Fibroblast of skin of back (primary cell): ENCODE results near the gene PNMA8A.
A peak's percentile ranks its signal among the peaks of the same experiment; 100 is the strongest.

Experiments
- DNase-seq: peaks from one replicate; pipeline ENCODE4 v3.0.0-alpha.2; 2013

Gene PNMA8A

GRCh38 chr19:46491975-46492682 is 20.8 kb upstream of the PNMA8A start:
- DNase-seq = no peak

GRCh38 chr19:46490774-46491173 is 19.4 kb upstream of the PNMA8A start:
- no peak for DNase-seq

GRCh38 chr19:46489445-46490272 is 18.3 kb upstream of the PNMA8A start:
- DNase-seq = peak; percentile 87

GRCh38 chr19:46488551-46488950 is 17.2 kb upstream of the PNMA8A start:
- DNase-seq = no peak

- DNase-seq = peak; percentile 64
Measured at GRCh38 chr19:46487802-46488445, 16.6 kb upstream of the PNMA8A start.

- DNase-seq = no peak
Measured at GRCh38 chr19:46487178-46487801, 15.9 kb upstream of the PNMA8A start.

GRCh38 chr19:46486358-46486757 is 15.0 kb upstream of the PNMA8A start:
- no peak for DNase-seq

- no peak for DNase-seq
Measured at GRCh38 chr19:46484656-46485055, 13.3 kb upstream of the PNMA8A start.

GRCh38 chr19:46482631-46483030 is 11.3 kb upstream of the PNMA8A start:
- DNase-seq = peak; percentile 66

GRCh38 chr19:46481947-46482346 is 10.6 kb upstream of the PNMA8A start:
- DNase-seq = no peak

- no peak for DNase-seq
Measured at GRCh38 chr19:46481223-46481848, 10.0 kb upstream of the PNMA8A start.

GRCh38 chr19:46480415-46480814 is 9.1 kb upstream of the PNMA8A start:
- peak; percentile 77 for DNase-seq

GRCh38 chr19:46478356-46478986 is 7.1 kb upstream of the PNMA8A start:
- DNase-seq = peak; percentile 70

- DNase-seq = peak; percentile 69
Measured at GRCh38 chr19:46475986-46476385, 4.6 kb upstream of the PNMA8A start.

- no peak for DNase-seq
Measured at GRCh38 chr19:46474211-46474610, 2.8 kb upstream of the PNMA8A start.

- DNase-seq = no peak
Measured at GRCh38 chr19:46472592-46472991, 1.2 kb upstream of the PNMA8A start.

- no peak for DNase-seq
Measured at GRCh38 chr19:46471811-46472543, 614 bp upstream of the PNMA8A start.

- no peak for DNase-seq
Measured at GRCh38 chr19:46470376-46470775, 987 bp downstream of the PNMA8A start.

GRCh38 chr19:46469541-46470185 is 1.7 kb downstream of the PNMA8A start:
- DNase-seq = no peak

- peak; percentile 88 for DNase-seq
Measured at GRCh38 chr19:46466536-46467196, 4.7 kb downstream of the PNMA8A start.
